WTC11 (cell line): Measurements from ENCODE around the gene ABR.

Experiments
- ATF3 ChIP-seq: sonication (generic); formaldehyde crosslinking; conservative IDR thresholded peaks from 2 replicates; pipeline ENCODE4 v1.8.1; 2022; ENCODE audit warnings: mild to moderate bottlenecking, missing genetic modification reagents
- HMGXB4 ChIP-seq: sonication (generic); formaldehyde crosslinking; IDR thresholded peaks from 2 replicates; pipeline ENCODE4 v1.8.1; 2023; ENCODE audit warnings: mild to moderate bottlenecking, moderate library complexity, missing genetic modification reagents
- NFE2L1 ChIP-seq: sonication (generic); formaldehyde crosslinking; IDR thresholded peaks from 2 replicates; pipeline ENCODE4 v1.8.1; 2023; ENCODE audit warnings: missing genetic modification reagents
- NFYB ChIP-seq: sonication (generic); formaldehyde crosslinking; conservative IDR thresholded peaks from 2 replicates; pipeline ENCODE4 v1.8.0; 2022; ENCODE audit warnings: low read depth, missing genetic modification reagents
- NR2C2 ChIP-seq: sonication (generic); formaldehyde crosslinking; IDR thresholded peaks from 2 replicates; pipeline ENCODE4 v1.8.0; 2022; ENCODE audit warnings: mild to moderate bottlenecking, missing genetic modification reagents
- SP1 ChIP-seq: sonication (generic); formaldehyde crosslinking; conservative IDR thresholded peaks from 2 replicates; pipeline ENCODE4 v1.8.1; 2022; ENCODE audit warnings: missing genetic modification reagents
- USF2 ChIP-seq: sonication (generic); formaldehyde crosslinking; IDR thresholded peaks from 2 replicates; pipeline ENCODE4 v1.8.1; 2023; ENCODE audit warnings: mild to moderate bottlenecking, missing genetic modification reagents, moderate library complexity
- ZNF121 ChIP-seq: sonication (generic); formaldehyde crosslinking; IDR thresholded peaks from 2 replicates; pipeline ENCODE4 v1.8.0; 2023; ENCODE audit warnings: missing genetic modification reagents
- ZNF532 ChIP-seq: fragments of 250-450 bp; sonication (Bioruptor Pico); IDR thresholded peaks from 2 replicates; pipeline ENCODE4 v1.9.0; 2021; ENCODE audit warnings: mild to moderate bottlenecking, borderline replicate concordance
- TF ChIP-seq, protein P1 (sequence below): fragments of 200-600 bp; IDR thresholded peaks from 2 replicates; pipeline ENCODE4 v1.8.0; 2022; ENCODE audit warnings: antibody characterized with exemption
- TF ChIP-seq, protein P2 (sequence below): sonication (generic); formaldehyde crosslinking; IDR thresholded peaks from 2 replicates; pipeline ENCODE4 v1.8.0; 2022; ENCODE audit warnings: mild to moderate bottlenecking, missing genetic modification reagents
- TF ChIP-seq, protein P3 (sequence below): sonication (generic); formaldehyde crosslinking; IDR thresholded peaks from 2 replicates; pipeline ENCODE4 v1.8.1; 2023; ENCODE audit warnings: mild to moderate bottlenecking, missing genetic modification reagents

GRCh38 chr17:1146561-1147265 lies 33.1 kb downstream of the ABR start:
- TF ChIP-seq, protein P1, sequence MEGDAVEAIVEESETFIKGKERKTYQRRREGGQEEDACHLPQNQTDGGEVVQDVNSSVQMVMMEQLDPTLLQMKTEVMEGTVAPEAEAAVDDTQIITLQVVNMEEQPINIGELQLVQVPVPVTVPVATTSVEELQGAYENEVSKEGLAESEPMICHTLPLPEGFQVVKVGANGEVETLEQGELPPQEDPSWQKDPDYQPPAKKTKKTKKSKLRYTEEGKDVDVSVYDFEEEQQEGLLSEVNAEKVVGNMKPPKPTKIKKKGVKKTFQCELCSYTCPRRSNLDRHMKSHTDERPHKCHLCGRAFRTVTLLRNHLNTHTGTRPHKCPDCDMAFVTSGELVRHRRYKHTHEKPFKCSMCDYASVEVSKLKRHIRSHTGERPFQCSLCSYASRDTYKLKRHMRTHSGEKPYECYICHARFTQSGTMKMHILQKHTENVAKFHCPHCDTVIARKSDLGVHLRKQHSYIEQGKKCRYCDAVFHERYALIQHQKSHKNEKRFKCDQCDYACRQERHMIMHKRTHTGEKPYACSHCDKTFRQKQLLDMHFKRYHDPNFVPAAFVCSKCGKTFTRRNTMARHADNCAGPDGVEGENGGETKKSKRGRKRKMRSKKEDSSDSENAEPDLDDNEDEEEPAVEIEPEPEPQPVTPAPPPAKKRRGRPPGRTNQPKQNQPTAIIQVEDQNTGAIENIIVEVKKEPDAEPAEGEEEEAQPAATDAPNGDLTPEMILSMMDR: no peak
- TF ChIP-seq NR2C2 (CRISPR knock-in tag) (no peak), ZNF532 (CRISPR knock-in tag) (no peak), SP1 (no peak), ZNF121 (CRISPR knock-in tag) (no peak), USF2 (CRISPR knock-in tag) (no peak), HMGXB4 (CRISPR knock-in tag) (no peak), NFE2L1 (CRISPR knock-in tag) (no peak), NFYB (no peak), ATF3 (CRISPR knock-in tag) (no peak)
- TF ChIP-seq, protein P2, sequence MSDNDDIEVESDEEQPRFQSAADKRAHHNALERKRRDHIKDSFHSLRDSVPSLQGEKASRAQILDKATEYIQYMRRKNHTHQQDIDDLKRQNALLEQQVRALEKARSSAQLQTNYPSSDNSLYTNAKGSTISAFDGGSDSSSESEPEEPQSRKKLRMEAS (CRISPR knock-in tag): no peak
- TF ChIP-seq, protein P3, sequence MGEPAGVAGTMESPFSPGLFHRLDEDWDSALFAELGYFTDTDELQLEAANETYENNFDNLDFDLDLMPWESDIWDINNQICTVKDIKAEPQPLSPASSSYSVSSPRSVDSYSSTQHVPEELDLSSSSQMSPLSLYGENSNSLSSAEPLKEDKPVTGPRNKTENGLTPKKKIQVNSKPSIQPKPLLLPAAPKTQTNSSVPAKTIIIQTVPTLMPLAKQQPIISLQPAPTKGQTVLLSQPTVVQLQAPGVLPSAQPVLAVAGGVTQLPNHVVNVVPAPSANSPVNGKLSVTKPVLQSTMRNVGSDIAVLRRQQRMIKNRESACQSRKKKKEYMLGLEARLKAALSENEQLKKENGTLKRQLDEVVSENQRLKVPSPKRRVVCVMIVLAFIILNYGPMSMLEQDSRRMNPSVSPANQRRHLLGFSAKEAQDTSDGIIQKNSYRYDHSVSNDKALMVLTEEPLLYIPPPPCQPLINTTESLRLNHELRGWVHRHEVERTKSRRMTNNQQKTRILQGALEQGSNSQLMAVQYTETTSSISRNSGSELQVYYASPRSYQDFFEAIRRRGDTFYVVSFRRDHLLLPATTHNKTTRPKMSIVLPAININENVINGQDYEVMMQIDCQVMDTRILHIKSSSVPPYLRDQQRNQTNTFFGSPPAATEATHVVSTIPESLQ (CRISPR knock-in tag): no peak
